ENCODE data around the gene CAMK1D. TPM values are rescaled to one million over a fixed set of nuclear protein-coding genes. Genes with fewer than 3 reads are reported as not detected.

The CAMK1D gene
- total RNA-seq, 4 donors from 2014 or later: 13.5 to 21.4 (median 15.7) TPM

DNA sequence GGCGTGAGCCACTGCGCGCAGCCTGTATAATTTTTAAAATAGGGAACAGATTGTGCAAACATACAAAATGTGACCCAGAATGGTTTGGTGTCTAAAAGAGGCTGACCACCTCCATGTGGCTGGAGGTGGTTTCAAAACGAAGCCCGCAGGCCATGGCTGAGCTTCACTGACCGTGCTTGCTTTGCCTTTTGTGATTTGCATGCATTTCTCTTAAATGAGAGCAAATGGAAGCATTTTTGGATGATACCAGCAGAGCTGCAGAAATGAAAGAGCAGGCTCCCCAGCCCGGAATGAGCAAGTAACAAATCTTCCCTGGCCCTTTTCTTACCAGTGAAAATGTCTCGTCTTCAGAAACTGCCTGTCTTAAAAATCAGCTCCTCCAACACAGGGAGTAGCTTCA, 239.9 kb downstream of the CAMK1D start:
- Histone ChIP-seq H3K9me3 (no peaks in the 10 kb centered on the region), H3K36me3 (no peaks in the 10 kb centered on the region), H3K27ac (no peak overlapping the region), H3K27me3 (no peaks in the 10 kb centered on the region), H3K4me1 (peaks cover 0 to 11% (median 6%) of the 10 kb centered on the region in 4 donors), H3K4me3 (no peak overlapping the region)
- intact Hi-C loops (cut with DNase I; ENCODE audit: low total_unique reads) (no loop called here), in situ Hi-C loops (cut with MboI; ENCODE audit: low pct_ligation_motif_present in 1 of 4, low pct_unique_long_range_greater_than_20kb in 1 of 4, low sequenced_read_pairs in 3 of 4) (no loop called here)
- DNase-seq: no peak
- 69 to 77% methylated on average over 5 to 8 of the region's 8 CpGs for WGBS, 2 donors (ENCODE audit: low coverage in 1 of 2)
- no peak for TF ChIP-seq EP300 (IDR thresholded peaks at IDR 0.05; ENCODE audit: low read depth)
- no peak for TF ChIP-seq POLR2AphosphoS5 (IDR thresholded peaks at IDR 0.05)
- no peak for TF ChIP-seq POLR2A (IDR thresholded peaks at IDR 0.05)
- TF ChIP-seq, protein P1, sequence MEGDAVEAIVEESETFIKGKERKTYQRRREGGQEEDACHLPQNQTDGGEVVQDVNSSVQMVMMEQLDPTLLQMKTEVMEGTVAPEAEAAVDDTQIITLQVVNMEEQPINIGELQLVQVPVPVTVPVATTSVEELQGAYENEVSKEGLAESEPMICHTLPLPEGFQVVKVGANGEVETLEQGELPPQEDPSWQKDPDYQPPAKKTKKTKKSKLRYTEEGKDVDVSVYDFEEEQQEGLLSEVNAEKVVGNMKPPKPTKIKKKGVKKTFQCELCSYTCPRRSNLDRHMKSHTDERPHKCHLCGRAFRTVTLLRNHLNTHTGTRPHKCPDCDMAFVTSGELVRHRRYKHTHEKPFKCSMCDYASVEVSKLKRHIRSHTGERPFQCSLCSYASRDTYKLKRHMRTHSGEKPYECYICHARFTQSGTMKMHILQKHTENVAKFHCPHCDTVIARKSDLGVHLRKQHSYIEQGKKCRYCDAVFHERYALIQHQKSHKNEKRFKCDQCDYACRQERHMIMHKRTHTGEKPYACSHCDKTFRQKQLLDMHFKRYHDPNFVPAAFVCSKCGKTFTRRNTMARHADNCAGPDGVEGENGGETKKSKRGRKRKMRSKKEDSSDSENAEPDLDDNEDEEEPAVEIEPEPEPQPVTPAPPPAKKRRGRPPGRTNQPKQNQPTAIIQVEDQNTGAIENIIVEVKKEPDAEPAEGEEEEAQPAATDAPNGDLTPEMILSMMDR (IDR thresholded peaks at IDR 0.05): no peak

DNA sequence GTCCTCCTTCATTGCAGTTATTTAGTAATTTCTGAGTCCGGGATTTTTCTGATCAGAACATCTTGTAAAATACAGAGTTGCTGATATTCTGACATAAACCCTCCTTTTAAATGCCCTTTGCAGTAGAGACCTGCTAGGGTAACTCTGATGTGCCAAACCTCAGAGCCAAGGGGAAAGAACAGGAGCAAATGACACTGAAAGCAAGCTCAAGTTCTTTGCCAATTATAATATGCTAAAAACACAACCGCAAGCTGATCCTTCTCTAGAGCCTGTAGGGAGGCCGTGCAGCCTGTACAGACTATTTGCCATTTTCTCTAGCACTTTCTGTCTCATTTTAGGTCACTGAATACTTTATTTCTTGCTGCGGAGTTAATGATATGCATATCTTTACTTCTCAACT, 240.4 kb downstream of the CAMK1D start:
- 80 to 84% methylated on average over 3 to 4 of the region's 4 CpGs for WGBS, 2 donors (ENCODE audit: low coverage in 1 of 2)
- Histone ChIP-seq H3K9me3 (no peaks in the 10 kb centered on the region), H3K4me3 (no peak overlapping the region), H3K4me1 (peaks cover 0 to 11% (median 6%) of the 10 kb centered on the region in 4 donors), H3K27me3 (no peaks in the 10 kb centered on the region), H3K27ac (no peak overlapping the region), H3K36me3 (no peaks in the 10 kb centered on the region)
- intact Hi-C loops (cut with DNase I; ENCODE audit: low total_unique reads) (no loop called here), in situ Hi-C loops (cut with MboI; ENCODE audit: low pct_ligation_motif_present in 1 of 4, low pct_unique_long_range_greater_than_20kb in 1 of 4, low sequenced_read_pairs in 3 of 4) (no loop called here)
- no peak for DNase-seq
- TF ChIP-seq, protein P1 (IDR thresholded peaks at IDR 0.05): no peak
- TF ChIP-seq POLR2AphosphoS5 (IDR thresholded peaks at IDR 0.05): no peak
- TF ChIP-seq EP300 (IDR thresholded peaks at IDR 0.05; ENCODE audit: low read depth): no peak
- TF ChIP-seq POLR2A (IDR thresholded peaks at IDR 0.05): no peak

DNA sequence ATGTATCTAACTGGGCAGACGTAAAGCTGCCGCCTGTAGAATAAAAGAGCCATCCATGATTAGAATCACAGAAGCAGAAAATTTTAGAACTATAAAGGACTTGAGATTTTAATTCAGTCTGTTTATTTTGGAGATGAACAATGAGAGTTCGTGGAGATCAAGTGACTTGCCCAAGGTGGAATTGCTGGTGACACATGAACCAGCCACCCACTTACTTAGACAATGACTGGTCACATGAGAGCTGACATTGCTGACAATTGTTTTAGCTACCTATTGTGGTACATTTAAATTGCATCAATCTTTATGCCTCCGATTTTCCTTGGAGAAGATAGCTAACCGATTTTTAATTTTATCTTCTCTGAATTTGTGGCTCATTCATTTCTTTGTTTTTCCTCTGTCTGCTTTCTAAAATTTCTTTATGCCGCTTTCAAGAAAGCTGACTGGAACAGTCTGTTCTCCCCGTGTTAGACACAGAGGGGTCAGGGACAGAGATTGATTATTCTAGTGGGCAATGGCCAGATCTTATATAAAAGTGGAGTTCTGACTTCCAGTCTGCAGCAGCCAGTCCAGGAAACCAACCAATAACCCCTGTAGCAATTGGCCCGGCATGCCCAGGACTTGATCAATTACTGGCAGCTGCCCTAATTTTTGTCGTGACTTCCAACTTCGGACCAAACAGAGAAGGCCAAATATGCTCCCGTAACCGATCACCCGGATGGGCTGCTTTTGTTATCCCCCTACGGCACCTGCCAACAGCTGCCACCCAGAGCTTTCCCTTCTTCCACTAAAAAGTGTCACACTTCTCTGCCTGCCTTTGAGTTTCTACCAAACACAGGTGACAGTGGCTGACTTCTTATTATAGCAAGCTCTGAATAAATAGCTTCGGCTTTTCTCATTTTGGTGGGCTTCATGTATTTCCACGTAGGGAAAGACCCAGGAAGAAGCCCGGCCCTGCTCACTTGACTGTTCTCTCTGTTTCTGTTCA, 241.6 kb downstream of the CAMK1D start:
- Histone ChIP-seq H3K4me3 (no peak overlapping the region), H3K9me3 (peaks cover 0 to 5% of the 10 kb centered on the region in 2 donors), H3K36me3 (no peaks in the 10 kb centered on the region), H3K4me1 (peaks cover 0 to 11% (median 6%) of the 10 kb centered on the region in 4 donors), H3K27me3 (no peaks in the 10 kb centered on the region), H3K27ac (no peak overlapping the region)
- in situ Hi-C loops (cut with MboI; ENCODE audit: low pct_ligation_motif_present in 1 of 4, low pct_unique_long_range_greater_than_20kb in 1 of 4, low sequenced_read_pairs in 3 of 4): no loop called here
- no peak for DNase-seq
- intact Hi-C loops (cut with DNase I; ENCODE audit: low total_unique reads): no loop called here
- WGBS, 2 donors (ENCODE audit: low coverage in 1 of 2): 89 to 96% methylated on average over 12 to 17 of the region's 17 CpGs
- TF ChIP-seq POLR2AphosphoS5 (IDR thresholded peaks at IDR 0.05) (no peak), EP300 (IDR thresholded peaks at IDR 0.05; ENCODE audit: low read depth) (no peak), POLR2A (IDR thresholded peaks at IDR 0.05) (no peak)
- TF ChIP-seq, protein P1 (IDR thresholded peaks at IDR 0.05): no peak

DNA sequence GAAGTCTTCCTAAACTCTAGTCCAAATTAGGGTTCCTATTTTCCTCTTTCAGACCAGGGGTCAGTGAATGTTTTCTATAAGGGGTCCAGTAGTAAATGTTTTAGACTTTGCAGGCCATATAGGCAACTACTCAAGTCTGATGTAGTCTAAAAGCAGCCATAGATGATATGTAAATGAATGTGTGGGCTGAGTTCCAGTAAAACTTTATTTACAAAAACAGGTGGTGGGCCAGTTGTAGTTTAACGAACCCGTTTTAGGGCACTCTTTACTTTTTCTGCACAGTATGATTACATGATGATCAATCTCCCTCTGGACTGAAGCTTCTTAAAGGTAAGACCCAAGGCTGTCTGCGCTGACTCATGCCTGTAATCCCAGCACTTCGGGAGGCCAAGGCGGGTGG, 243.6 kb downstream of the CAMK1D start:
- Histone ChIP-seq H3K4me1 (peaks cover 0 to 2% (median under 1%) of the 10 kb centered on the region in 4 donors), H3K9me3 (peaks cover 0 to 5% of the 10 kb centered on the region in 2 donors), H3K4me3 (no peak overlapping the region), H3K27me3 (no peaks in the 10 kb centered on the region), H3K36me3 (no peaks in the 10 kb centered on the region), H3K27ac (no peak overlapping the region)
- intact Hi-C loops (cut with DNase I; ENCODE audit: low total_unique reads) (no loop called here), in situ Hi-C loops (cut with MboI; ENCODE audit: low pct_ligation_motif_present in 1 of 4, low pct_unique_long_range_greater_than_20kb in 1 of 4, low sequenced_read_pairs in 3 of 4) (no loop called here)
- DNase-seq: no peak
- WGBS, 2 donors (ENCODE audit: low coverage in 1 of 2): 76% methylated on average over 5 of the region's 5 CpGs; no CpG with 5 or more reads in 1 of the 2 donors
- TF ChIP-seq, protein P1 (IDR thresholded peaks at IDR 0.05): no peak
- TF ChIP-seq POLR2A (IDR thresholded peaks at IDR 0.05) (no peak), POLR2AphosphoS5 (IDR thresholded peaks at IDR 0.05) (no peak), EP300 (IDR thresholded peaks at IDR 0.05; ENCODE audit: low read depth) (no peak)
